Cardiac septum (tissue), 1 donor: ENCODE measurements around the gene PSTPIP1. TPM values are rescaled to one million over a fixed set of nuclear protein-coding genes. Genes with fewer than 3 reads are reported as not detected.
A peak's percentile ranks its signal among the peaks of the same experiment; 100 is the strongest.

ENCODE experiments used
- DNase-seq: peaks from one replicate; pipeline ENCODE4 v3.0.0-alpha.2; 2020; ENCODE audit warnings: low spot score
- intact Hi-C: fragments of 100-400 bp; cut with DNase I; formaldehyde crosslinking; loops from one replicate; pipeline ENCODE4 v1.14.0; 2022
- total RNA-seq: library from RNA; stranded (reverse); fragmentation: NEBNext Ultra II Directional; extraction: Animal tissue kit (Norgen Biotek cat#: 25700); gene quantifications from one replicate; pipeline ENCODE4 v1.2.1, GENCODE V29; 2021
- donor health status: DM: no; HTN: no; CAD: no.

Gene PSTPIP1
- total RNA-seq, 1 donor from 2014 or later = 2.7 TPM

DNA sequence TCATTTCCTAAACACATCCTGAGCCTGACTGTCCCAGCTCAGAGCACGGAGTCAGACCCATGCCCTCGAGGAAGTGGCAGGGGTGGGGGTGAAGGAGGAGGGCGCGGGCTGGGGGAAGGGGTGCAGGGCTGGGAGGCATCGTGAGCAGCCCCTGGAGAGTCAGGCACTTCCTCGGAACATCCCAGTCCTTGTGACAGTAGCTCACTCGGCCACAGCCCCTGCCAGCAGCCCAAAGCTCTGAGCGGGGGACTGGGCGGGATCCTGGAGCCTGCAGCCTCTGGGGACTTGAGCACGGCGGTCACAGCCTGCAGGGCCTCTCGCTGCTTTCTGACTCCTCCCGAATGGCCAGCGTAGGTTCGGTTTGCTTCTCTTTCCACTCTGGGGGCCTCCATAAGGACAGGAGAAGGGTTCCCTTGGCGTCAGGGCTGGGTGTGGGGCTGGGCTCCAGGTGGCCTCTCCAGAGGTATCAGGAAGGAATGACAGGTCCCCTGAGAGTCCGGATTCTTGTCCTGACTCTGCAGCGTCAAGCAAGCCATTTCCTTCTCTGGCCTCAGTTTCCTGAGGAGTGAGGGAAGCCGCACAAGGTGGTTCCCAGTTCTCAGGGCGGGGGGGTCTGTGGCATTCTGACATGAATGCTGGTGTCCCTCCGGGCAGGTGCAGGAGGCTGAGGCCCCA lies 20.9 kb downstream of the PSTPIP1 start:
- DNase-seq = no peak
- intact Hi-C loops = no loop called here

DNA sequence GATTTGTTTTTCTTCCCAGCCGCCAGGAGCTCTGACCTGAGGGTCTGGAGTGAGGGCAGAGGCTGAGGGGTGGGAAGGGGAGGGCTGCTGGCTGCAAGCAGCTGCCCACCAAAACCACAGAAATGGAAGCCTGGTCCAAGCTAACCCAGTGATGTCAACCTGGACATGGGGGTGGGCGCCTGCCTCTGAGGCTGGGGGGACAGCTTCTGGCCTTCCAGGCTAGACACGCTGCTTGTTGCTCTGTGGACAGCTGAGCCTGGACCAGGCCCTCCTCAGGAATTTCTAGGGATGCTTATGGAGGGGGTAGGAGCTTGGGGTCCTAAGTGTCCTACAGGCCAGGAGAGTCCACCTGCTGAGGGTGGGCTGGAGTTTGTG lies 21.4 kb downstream of the PSTPIP1 start:
- intact Hi-C loops = no loop called here
- no peak for DNase-seq

GRCh38 chr15:77017091-77017660 lies 22.2 kb downstream of the PSTPIP1 start:
- DNase-seq = no peak
- intact Hi-C loops = no loop called here

- intact Hi-C loops = no loop called here
These were observed 23.1 kb downstream of the PSTPIP1 start for GRCh38 chr15:77017761-77018720.

GRCh38 chr15:77018796-77019505 lies 24.0 kb downstream of the PSTPIP1 start:
- intact Hi-C loops = no loop called here
- DNase-seq = no peak

More at GRCh38 chr15:77017761-77018720, 23.1 kb downstream of the PSTPIP1 start:
- no peak for DNase-seq

DNA sequence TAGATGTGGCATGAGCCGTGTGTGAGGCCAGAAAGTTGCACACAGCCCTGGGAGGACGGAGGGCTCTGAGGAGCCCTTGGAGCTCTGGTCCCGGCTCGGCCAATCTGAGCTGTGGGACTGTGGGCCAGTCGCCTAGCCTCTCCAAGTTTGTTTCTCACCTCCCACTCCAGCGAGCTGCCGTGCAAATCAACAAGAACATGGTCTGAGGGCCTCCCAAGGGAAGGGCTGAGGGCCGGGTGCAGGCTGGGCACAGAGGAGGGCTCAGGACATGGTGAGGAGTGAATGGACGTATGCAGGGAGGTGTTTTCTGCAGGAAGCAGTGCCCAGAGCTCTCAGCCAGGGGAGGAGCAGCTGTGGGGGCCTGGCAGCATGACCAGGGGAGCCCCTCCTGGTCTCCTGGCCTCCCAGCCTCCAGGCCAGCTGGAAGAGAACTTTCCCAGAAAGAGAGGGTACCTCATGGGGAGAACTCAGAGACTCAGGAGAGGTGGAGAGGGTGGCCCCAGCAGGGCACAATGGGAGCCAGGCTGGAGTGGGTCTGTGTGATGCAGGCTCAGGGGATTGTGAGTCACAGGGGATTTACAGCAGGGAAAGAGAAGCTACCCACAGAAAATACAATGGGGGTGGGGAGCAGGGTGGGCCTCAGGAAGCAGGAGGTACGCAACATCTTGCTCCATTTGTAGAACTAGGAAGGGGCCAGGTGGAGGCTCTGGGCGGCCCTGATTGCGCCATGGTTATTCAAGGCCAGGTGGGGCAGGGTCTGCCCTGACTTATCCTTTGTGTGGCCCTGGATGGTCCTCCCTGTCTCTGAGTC lies 24.8 kb downstream of the PSTPIP1 start:
- no peak for DNase-seq
- intact Hi-C loops = loop anchor here (5.0 kb wide), 1 partner anchor 523 kb away; no protein-coding TSS in a partner anchor

- intact Hi-C loops = loop anchor here (5.0 kb wide), 1 partner anchor 522 kb away; no protein-coding TSS in a partner anchor
- no peak for DNase-seq
These were observed 25.6 kb downstream of the PSTPIP1 start for GRCh38 chr15:77020348-77021087.

GRCh38 chr15:77021088-77021481 lies 26.2 kb downstream of the PSTPIP1 start:
- DNase-seq = no peak
- intact Hi-C loops = loop anchor here (5.0 kb wide), 1 partner anchor 521 kb away; no protein-coding TSS in a partner anchor

GRCh38 chr15:77021803-77022381 lies 27.0 kb downstream of the PSTPIP1 start:
- DNase-seq = no peak
- intact Hi-C loops = loop anchor here (5.0 kb wide), 1 partner anchor 520 kb away; no protein-coding TSS in a partner anchor

DNA sequence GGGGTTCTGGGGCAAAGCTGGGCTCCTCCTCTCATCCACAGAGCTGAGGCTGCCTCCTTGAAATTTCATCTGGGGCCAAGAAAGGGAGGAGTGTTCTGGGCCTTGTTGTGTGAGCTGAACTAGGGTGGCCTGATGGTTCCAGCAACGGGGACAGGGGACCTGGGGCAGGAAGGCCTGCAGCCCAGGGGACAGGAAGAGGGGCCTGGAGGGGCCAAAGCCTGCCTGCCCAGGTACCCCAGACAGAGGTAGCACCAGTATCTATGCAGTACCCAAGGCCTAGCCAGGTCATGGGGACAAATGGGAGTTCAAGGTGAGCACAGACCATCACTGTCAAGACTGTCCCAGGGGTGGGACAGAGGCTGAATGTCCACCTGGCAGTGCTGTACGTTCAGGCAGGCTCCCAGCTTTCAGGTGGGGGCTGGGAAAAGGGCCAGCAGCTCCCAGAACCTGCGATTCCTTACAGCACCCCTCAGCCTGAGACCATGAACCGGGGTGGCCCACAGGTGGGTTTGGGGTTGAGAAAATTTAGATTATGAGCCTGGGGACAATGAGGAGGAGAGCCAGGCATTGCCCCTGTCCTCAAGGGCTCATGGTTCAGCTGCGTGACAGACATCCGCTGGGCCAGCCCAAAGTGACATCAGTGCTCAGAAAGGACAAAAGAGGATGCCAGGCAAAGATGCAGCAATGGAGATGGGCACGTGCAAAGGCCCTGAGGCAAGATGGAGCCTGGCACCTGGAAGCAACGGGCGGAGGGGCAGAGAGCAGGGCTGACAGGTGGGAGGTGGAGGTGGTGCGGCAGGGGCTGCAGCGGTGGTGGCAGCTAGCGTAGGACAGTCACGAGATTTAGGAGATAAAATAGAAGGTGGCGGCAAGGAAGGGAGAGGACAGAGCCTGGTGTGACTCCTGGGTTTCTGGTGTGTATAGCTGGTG lies 28.0 kb downstream of the PSTPIP1 start:
- DNase-seq = no peak
- intact Hi-C loops = loop anchor here (5.0 kb wide), 1 partner anchor 519 kb away; no protein-coding TSS in a partner anchor

DNA sequence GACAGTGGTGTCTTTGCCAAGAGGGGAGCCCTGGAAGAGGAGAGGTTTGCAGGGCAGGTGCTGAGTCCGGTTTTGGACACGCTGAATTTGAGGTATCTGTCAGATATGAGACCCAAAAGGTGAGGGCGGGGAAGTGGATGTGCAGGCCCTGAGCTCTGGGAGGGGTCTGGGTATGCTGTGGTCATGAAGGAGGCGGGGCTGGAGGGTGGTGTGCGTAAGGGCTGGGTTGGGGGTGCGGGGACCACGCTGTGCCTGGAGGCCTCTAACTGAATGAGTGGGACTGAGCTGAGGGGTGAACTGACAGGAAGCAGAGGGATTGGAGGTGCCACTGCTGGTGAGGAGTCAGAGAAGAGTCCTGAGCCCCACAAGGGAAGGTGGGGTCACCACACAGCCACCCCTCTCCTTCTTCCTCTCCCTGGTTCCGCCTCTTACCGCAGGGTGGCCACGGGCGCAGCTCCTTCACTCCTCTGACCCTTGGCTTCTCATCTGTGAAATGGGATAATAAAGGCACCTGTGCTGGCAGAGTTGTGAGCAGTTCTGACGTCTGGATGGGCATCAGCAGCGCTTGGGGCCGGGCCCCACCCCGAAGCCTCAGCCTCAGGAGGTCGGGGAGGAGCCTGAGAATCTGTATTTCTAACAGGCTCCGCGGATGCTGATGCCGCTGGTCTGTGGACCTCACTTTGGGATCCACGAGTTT lies 28.8 kb downstream of the PSTPIP1 start:
- intact Hi-C loops = loop anchor here (2.0 to 5.0 kb wide), 2 partner anchors 83 to 519 kb away; no protein-coding TSS in a partner anchor
- peak; percentile 55 for DNase-seq

GRCh38 chr15:77024273-77025082 lies 29.6 kb downstream of the PSTPIP1 start:
- intact Hi-C loops = loop anchor here (2.0 to 5.0 kb wide), 2 partner anchors 82 to 518 kb away; no protein-coding TSS in a partner anchor
- peak; percentile 77 for DNase-seq

DNA sequence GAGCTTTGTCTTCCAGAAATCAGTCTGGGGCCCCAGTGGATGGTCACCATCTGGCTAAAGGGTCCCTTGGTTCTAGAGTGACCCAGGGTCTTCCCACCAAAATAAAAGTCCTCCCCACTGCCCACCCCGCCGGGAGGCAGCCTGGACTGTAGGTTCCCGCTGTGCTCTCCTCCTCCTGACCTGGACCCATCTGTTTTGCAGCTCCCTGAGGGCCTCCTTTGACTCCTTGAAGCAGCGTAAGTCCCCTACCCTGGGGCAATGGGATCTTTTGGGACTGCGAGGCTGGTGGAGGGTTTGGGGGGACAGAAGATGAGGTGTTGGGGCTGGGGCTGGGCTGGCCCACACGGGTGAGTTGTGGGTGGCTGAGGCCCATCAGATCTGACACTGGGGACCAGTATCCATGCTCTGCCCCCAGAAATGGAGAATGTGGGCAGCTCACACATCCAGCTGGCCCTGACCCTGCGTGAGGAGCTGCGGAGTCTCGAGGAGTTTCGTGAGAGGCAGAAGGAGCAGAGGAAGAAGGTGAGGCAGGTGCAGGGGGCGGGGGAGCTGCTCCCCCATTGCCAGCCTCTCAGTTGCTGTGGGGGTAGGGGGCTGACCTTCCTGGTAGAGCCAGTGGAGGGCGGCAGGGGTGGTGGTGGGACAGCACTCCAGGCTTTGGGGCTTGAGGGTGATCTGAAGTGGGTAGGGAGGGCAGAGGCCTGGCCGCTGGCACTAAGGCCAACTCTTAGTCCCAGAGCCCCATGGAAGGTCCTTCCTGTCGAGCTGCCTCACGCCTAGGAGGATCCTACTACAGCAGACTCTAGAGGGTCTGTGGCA lies 30.4 kb downstream of the PSTPIP1 start:
- intact Hi-C loops = loop anchor here (2.0 kb wide), 1 partner anchor 82 kb away; no protein-coding TSS in a partner anchor

GRCh38 chr15:77025941-77026411 lies 31.1 kb downstream of the PSTPIP1 start:
- intact Hi-C loops = loop anchor here (2.0 kb wide), 1 partner anchor 81 kb away; no protein-coding TSS in a partner anchor
- no peak for DNase-seq

More for the DNA sequence above, 30.4 kb downstream of the PSTPIP1 start:
- peak; percentile 44 for DNase-seq
